ENCODE data around the gene E4F1.
"Not testable (repeated sequence)": the region's sequence is repeated elsewhere in the genome, so short reads cannot be mapped to it uniquely, and the experiment has no call there.

The E4F1 gene

GRCh38 chr16:2237102-2237482, 13.7 kb downstream of the E4F1 start:
- no peak overlapping the region for H3K4me3 ChIP-seq (ENCODE audit: low read depth, low read length)
- no peak for DNase-seq (ENCODE audit: low read depth)

GRCh38 chr16:2237493-2238149, 14.2 kb downstream of the E4F1 start:
- DNase-seq (ENCODE audit: low read depth): no peak
- TF ChIP-seq MAX (IDR thresholded peaks at IDR 0.05; ENCODE audit: low read depth, low read length): no peak
- no peak for TF ChIP-seq CTCF (IDR thresholded peaks at IDR 0.05; ENCODE audit: low read depth, low read length)
- TF ChIP-seq MYC (IDR thresholded peaks at IDR 0.05; ENCODE audit: low read depth, low read length): no peak
- no peak for TF ChIP-seq POLR2A (IDR thresholded peaks at IDR 0.05; ENCODE audit: extremely low read depth, insufficient read length)

More at GRCh38 chr16:2237102-2237482, 13.7 kb downstream of the E4F1 start:
- TF ChIP-seq MYC (IDR thresholded peaks at IDR 0.05; ENCODE audit: low read depth, low read length) (no peak), POLR2A (IDR thresholded peaks at IDR 0.05; ENCODE audit: extremely low read depth, insufficient read length) (no peak), CTCF (IDR thresholded peaks at IDR 0.05; ENCODE audit: low read depth, low read length) (no peak), MAX (IDR thresholded peaks at IDR 0.05; ENCODE audit: low read depth, low read length) (no peak)

GRCh38 chr16:2238150-2238837, 14.9 kb downstream of the E4F1 start:
- no peak overlapping the region for H3K4me3 ChIP-seq (ENCODE audit: low read depth, low read length)
- TF ChIP-seq POLR2A (IDR thresholded peaks at IDR 0.05; ENCODE audit: extremely low read depth, insufficient read length): no peak
- no peak for TF ChIP-seq MYC (IDR thresholded peaks at IDR 0.05; ENCODE audit: low read depth, low read length)
- no peak for TF ChIP-seq CTCF (IDR thresholded peaks at IDR 0.05; ENCODE audit: low read depth, low read length)
- no peak for TF ChIP-seq MAX (IDR thresholded peaks at IDR 0.05; ENCODE audit: low read depth, low read length)
- no peak for DNase-seq (ENCODE audit: low read depth)

More at GRCh38 chr16:2237493-2238149, 14.2 kb downstream of the E4F1 start:
- H3K4me3 ChIP-seq (ENCODE audit: low read depth, low read length): no peak overlapping the region

- TF ChIP-seq MYC (IDR thresholded peaks at IDR 0.05; ENCODE audit: low read depth, low read length): no peak
- no peak for DNase-seq (ENCODE audit: low read depth)
- H3K4me3 ChIP-seq (ENCODE audit: low read depth, low read length): no peak overlapping the region
Measured at GRCh38 chr16:2238838-2239675, 15.7 kb downstream of the E4F1 start.

GRCh38 chr16:2240331-2240730, 16.9 kb downstream of the E4F1 start:
- DNase-seq (ENCODE audit: low read depth); H3K4me3 ChIP-seq (ENCODE audit: low read depth, low read length): not testable (repeated sequence)

- no peak for DNase-seq (ENCODE audit: low read depth)
- TF ChIP-seq MYC (IDR thresholded peaks at IDR 0.05; ENCODE audit: low read depth, low read length) (no peak), MAX (IDR thresholded peaks at IDR 0.05; ENCODE audit: low read depth, low read length) (no peak), POLR2A (IDR thresholded peaks at IDR 0.05; ENCODE audit: extremely low read depth, insufficient read length) (no peak), CTCF (IDR thresholded peaks at IDR 0.05; ENCODE audit: low read depth, low read length) (no peak)
- H3K4me3 ChIP-seq (ENCODE audit: low read depth, low read length): no peak overlapping the region
Measured at GRCh38 chr16:2242598-2242997, 19.2 kb downstream of the E4F1 start.

Measured in NB4 (cell line).